Measurements from ENCODE around the gene DMRTC2. TPM values are rescaled to one million over a fixed set of nuclear protein-coding genes. Genes with fewer than 3 reads are reported as not detected.

The DMRTC2 gene
- total and polyA plus RNA-seq, 2 of the 13 experiments (the other 11 are each of a cell fraction or from before 2014, with no cell fraction given), result not detected

- H3K27ac ChIP-seq (ENCODE audit: extremely low read length, insufficient read depth, low read length), result no peak overlapping the region
- TF ChIP-seq CEBPG (CRISPR knock-in tag; IDR thresholded peaks at IDR 0.05) (peak; percentile 37; the same call in 1 of the 2 replicates), ARNT (IDR thresholded peaks at IDR 0.05) (no peak), FIP1L1 (IDR thresholded peaks at IDR 0.05; ENCODE audit: borderline replicate concordance, insufficient read depth, low read depth, low read length) (0 out of 2 replicates have a peak, but pooled peaks have one; percentile 56), ZFAT (CRISPR knock-in tag; conservative IDR thresholded peaks at IDR 0.05) (no peak), ZNF605 (CRISPR knock-in tag; IDR thresholded peaks at IDR 0.05) (0 out of 2 replicates have a peak, but pooled peaks have one; percentile 25)
- TF ChIP-seq, protein P1, sequence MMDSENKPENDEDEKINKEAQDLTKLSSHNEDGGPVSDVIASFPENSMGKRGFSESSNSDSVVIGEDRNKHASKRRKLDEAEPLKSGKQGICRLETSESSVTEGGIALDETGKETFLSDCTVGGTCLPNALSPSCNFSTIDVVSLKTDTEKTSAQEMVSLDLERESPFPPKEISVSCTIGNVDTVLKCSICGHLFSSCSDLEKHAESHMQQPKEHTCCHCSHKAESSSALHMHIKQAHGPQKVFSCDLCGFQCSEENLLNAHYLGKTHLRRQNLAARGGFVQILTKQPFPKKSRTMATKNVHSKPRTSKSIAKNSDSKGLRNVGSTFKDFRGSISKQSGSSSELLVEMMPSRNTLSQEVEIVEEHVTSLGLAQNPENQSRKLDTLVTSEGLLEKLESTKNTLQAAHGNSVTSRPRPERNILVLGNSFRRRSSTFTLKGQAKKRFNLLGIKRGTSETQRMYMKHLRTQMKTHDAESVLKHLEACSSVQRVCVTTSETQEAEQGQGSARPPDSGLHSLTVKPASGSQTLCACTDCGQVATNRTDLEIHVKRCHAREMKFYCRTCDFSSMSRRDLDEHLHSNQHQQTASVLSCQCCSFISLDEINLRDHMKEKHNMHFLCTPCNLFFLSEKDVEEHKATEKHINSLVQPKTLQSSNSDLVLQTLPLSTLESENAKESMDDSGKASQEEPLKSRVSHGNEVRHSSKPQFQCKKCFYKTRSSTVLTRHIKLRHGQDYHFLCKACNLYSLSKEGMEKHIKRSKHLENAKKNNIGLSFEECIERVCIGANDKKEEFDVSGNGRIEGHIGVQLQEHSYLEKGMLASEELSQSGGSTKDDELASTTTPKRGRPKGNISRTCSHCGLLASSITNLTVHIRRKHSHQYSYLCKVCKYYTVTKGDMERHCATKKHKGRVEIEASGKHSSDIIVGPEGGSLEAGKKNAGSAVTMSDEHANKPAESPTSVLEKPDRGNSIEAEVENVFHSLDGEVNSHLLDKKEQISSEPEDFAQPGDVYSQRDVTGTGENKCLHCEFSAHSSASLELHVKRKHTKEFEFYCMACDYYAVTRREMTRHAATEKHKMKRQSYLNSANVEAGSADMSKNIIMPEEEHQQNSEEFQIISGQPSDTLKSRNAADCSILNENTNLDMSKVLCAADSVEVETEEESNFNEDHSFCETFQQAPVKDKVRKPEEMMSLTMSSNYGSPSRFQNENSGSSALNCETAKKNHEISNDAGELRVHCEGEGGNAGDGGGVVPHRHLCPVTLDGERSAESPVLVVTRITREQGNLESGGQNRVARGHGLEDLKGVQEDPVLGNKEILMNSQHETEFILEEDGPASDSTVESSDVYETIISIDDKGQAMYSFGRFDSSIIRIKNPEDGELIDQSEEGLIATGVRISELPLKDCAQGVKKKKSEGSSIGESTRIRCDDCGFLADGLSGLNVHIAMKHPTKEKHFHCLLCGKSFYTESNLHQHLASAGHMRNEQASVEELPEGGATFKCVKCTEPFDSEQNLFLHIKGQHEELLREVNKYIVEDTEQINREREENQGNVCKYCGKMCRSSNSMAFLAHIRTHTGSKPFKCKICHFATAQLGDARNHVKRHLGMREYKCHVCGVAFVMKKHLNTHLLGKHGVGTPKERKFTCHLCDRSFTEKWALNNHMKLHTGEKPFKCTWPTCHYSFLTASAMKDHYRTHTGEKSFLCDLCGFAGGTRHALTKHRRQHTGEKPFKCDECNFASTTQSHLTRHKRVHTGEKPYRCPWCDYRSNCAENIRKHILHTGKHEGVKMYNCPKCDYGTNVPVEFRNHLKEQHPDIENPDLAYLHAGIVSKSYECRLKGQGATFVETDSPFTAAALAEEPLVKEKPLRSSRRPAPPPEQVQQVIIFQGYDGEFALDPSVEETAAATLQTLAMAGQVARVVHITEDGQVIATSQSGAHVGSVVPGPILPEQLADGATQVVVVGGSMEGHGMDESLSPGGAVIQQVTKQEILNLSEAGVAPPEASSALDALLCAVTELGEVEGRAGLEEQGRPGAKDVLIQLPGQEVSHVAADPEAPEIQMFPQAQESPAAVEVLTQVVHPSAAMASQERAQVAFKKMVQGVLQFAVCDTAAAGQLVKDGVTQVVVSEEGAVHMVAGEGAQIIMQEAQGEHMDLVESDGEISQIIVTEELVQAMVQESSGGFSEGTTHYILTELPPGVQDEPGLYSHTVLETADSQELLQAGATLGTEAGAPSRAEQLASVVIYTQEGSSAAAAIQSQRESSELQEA (CRISPR knock-in tag; IDR thresholded peaks at IDR 0.05; ENCODE audit: not compliant biosample characterization), result peak; percentile 18
- TF ChIP-seq, protein P2, sequence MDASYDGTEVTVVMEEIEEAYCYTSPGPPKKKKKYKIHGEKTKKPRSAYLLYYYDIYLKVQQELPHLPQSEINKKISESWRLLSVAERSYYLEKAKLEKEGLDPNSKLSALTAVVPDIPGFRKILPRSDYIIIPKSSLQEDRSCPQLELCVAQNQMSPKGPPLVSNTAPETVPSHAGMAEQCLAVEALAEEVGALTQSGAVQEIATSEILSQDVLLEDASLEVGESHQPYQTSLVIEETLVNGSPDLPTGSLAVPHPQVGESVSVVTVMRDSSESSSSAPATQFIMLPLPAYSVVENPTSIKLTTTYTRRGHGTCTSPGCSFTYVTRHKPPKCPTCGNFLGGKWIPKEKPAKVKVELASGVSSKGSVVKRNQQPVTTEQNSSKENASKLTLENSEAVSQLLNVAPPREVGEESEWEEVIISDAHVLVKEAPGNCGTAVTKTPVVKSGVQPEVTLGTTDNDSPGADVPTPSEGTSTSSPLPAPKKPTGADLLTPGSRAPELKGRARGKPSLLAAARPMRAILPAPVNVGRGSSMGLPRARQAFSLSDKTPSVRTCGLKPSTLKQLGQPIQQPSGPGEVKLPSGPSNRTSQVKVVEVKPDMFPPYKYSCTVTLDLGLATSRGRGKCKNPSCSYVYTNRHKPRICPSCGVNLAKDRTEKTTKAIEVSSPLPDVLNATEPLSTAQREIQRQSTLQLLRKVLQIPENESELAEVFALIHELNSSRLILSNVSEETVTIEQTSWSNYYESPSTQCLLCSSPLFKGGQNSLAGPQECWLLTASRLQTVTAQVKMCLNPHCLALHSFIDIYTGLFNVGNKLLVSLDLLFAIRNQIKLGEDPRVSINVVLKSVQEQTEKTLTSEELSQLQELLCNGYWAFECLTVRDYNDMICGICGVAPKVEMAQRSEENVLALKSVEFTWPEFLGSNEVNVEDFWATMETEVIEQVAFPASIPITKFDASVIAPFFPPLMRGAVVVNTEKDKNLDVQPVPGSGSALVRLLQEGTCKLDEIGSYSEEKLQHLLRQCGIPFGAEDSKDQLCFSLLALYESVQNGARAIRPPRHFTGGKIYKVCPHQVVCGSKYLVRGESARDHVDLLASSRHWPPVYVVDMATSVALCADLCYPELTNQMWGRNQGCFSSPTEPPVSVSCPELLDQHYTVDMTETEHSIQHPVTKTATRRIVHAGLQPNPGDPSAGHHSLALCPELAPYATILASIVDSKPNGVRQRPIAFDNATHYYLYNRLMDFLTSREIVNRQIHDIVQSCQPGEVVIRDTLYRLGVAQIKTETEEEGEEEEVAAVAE (CRISPR knock-in tag; IDR thresholded peaks at IDR 0.05; ENCODE audit: borderline replicate concordance), result no peak; the same call in 1 of the 2 replicates
- TF ChIP-seq, protein P3, sequence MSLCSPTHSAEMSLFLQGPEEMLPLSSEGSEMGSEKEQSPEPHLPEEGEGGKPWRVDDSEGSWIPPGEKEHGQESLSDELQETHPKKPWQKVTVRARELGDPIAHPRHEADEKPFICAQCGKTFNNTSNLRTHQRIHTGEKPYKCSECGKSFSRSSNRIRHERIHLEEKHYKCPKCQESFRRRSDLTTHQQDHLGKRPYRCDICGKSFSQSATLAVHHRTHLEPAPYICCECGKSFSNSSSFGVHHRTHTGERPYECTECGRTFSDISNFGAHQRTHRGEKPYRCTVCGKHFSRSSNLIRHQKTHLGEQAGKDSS (CRISPR knock-in tag; IDR thresholded peaks at IDR 0.05; ENCODE audit: borderline replicate concordance, low read depth), result no peak; the same call in 1 of the 2 replicates
Measured at GRCh38 chr19:41872775-41873647, 28.2 kb downstream of the DMRTC2 start.

More at GRCh38 chr19:41872775-41873647, 28.2 kb downstream of the DMRTC2 start:
- H3K9ac ChIP-seq (ENCODE audit: insufficient read depth, low read depth, low read length), result no peak overlapping the region
- ATAC-seq (peak; percentile 70), DNase-seq (ENCODE audit: low spot score) (peak; percentile 72), FAIRE-seq (peak; percentile 79)
- POLR2A ChIA-PET, result interaction anchor here (1.0 to 6.9 kb wide), 7 partner anchors 9 to 203 kb away, joined by 4 to 72 read pairs (median 6); partner anchors contain the start of genes ARHGEF1, RABAC1, RPS19 and ZNF574
- WGBS (ENCODE audit: low lambda C conversion rate), result 48% methylated on average over 17 of the region's 18 CpGs
- no peak overlapping the region for H3K4me2 ChIP-seq (ENCODE audit: low read depth, low read length)
- CTCF ChIA-PET (ENCODE audit: low intra/inter-chr PET ratio, low total read pairs), result interaction anchor here (0.7 to 2.1 kb wide), 4 partner anchors 15 to 79 kb away, joined by 3 to 14 read pairs (median 9); no protein-coding TSS in a partner anchor
- no peak overlapping the region for H3K4me3 ChIP-seq (replicated peaks in 1 of 3; ENCODE audit: insufficient read depth in 1 of 3, low read depth in 2 of 3, low read length in 3 of 3)
- peaks cover 14 to 37% of the 10 kb centered on the region in 2 experiments for H3K36me3 ChIP-seq (replicated peaks in 1 of 2; ENCODE audit: control insufficient read depth in 1 of 2, insufficient read depth in 2 of 2, low read length in 2 of 2)
- intact Hi-C loops (cut with micrococcal nuclease; ENCODE audit: unreplicated experiment) (loop anchor here (2.0 kb wide), 2 partner anchors 62 to 78 kb away; no protein-coding TSS in a partner anchor), in situ Hi-C loops (cut with HindIII; ENCODE audit: extremely low pct_ligation_motif_present, low pct_unique_long_range_greater_than_20kb) (no loop called here)
- H3K9me3 ChIP-seq (ENCODE audit: low read length), result no peaks in the 10 kb centered on the region
- H3K4me1 ChIP-seq (ENCODE audit: insufficient read depth, low read length), result peaks cover 41% of the 10 kb centered on the region
- peaks cover 48% of the 10 kb centered on the region for H4K20me1 ChIP-seq (ENCODE audit: insufficient read depth, low read length)
- H3K79me2 ChIP-seq (ENCODE audit: insufficient read depth, low read length), result peaks cover 1% of the 10 kb centered on the region
- peaks cover 1 to 6% of the 10 kb centered on the region in 2 experiments; a peak in 1 of 5 replicates for H3K27me3 ChIP-seq (ENCODE audit: control insufficient read depth in 1 of 2, insufficient read depth in 2 of 2, low read length in 2 of 2)
- no peak overlapping the region for H2AFZ ChIP-seq (ENCODE audit: low read length)
- no TSS peak for BruUV-seq (replicated peaks)
